Hepatocyte (in vitro differentiated cells): ENCODE measurements around the gene IFNGR2.

Source experiments
- EZH2phosphoT487 ChIP-seq: fragments of 200-600 bp; sonication (generic); IDR thresholded peaks from one replicate; pipeline ENCODE4 v1.6.1; 2018; ENCODE audit warnings: antibody characterized with exemption, mild to moderate bottlenecking, low read depth, moderate library complexity; ENCODE audit not compliant: unreplicated experiment, severe bottlenecking
- TF ChIP-seq, protein P1 (sequence below): fragments of 200-600 bp; sonication (generic); IDR thresholded peaks from 2 replicates; pipeline ENCODE4 v1.5.1; 2016; ENCODE audit warnings: antibody characterized with exemption, mild to moderate bottlenecking; ENCODE audit not compliant: poor library complexity

DNA sequence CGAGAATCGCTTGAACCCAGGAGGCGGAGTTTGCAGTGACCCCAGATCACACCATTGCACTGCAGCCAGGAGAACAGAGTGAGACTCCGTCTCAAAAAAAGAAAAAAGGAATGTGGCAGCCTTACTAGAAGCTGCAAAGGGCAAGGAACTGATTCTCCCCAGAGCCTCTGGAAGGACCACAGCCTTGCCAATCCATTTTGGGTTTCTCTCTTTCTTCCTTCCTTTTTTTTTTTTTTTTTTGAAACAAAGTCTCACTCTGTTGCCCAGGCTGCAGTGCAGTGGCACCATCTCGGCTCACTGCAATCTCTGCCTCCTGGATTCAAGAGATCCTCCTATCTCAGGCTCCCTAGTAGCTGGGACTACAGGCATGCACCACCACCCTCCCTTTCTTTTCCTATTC is 9.9 kb upstream of the IFNGR2 start:
- TF ChIP-seq, protein P1, sequence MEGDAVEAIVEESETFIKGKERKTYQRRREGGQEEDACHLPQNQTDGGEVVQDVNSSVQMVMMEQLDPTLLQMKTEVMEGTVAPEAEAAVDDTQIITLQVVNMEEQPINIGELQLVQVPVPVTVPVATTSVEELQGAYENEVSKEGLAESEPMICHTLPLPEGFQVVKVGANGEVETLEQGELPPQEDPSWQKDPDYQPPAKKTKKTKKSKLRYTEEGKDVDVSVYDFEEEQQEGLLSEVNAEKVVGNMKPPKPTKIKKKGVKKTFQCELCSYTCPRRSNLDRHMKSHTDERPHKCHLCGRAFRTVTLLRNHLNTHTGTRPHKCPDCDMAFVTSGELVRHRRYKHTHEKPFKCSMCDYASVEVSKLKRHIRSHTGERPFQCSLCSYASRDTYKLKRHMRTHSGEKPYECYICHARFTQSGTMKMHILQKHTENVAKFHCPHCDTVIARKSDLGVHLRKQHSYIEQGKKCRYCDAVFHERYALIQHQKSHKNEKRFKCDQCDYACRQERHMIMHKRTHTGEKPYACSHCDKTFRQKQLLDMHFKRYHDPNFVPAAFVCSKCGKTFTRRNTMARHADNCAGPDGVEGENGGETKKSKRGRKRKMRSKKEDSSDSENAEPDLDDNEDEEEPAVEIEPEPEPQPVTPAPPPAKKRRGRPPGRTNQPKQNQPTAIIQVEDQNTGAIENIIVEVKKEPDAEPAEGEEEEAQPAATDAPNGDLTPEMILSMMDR = no peak
- no peak for TF ChIP-seq EZH2phosphoT487
